Skeletal muscle tissue (tissue), 5 donors: ENCODE data around the gene ARHGAP31. TPM values are rescaled to one million over a fixed set of nuclear protein-coding genes. Genes with fewer than 3 reads are reported as not detected.

Source experiments
- H3K27ac ChIP-seq: one replicate; pipeline ENCODE4 v1.7.0; 2013; ENCODE audit warnings: mild to moderate bottlenecking, low read depth, low read length, inconsistent platforms
- H3K27me3 ChIP-seq, 3 donors: one replicate each; pipeline ENCODE4 v1.7.0; 2013; ENCODE audit warnings: low read length in 3 of 3; ENCODE audit not compliant: control insufficient read depth in 3 of 3, insufficient read depth in 3 of 3
- H3K36me3 ChIP-seq, 3 donors: one replicate each; pipeline ENCODE4 v1.7.0; 2013; ENCODE audit warnings: low read length in 3 of 3; ENCODE audit not compliant: control insufficient read depth in 3 of 3, insufficient read depth in 3 of 3
- H3K4me1 ChIP-seq, 3 donors: one replicate each; pipeline ENCODE4 v1.7.0; 2013; ENCODE audit warnings: low read length in 3 of 3, mild to moderate bottlenecking in 3 of 3; ENCODE audit not compliant: control insufficient read depth in 3 of 3, insufficient read depth in 3 of 3
- H3K4me3 ChIP-seq, 3 donors: one replicate each; pipeline ENCODE4 v1.7.0; 2013; ENCODE audit warnings: low read length in 3 of 3
- H3K9ac ChIP-seq, 3 donors: one replicate each; pipeline ENCODE4 v1.7.0; 2013; ENCODE audit warnings: low read length in 3 of 3, mild to moderate bottlenecking in 3 of 3, moderate library complexity in 2 of 3, low read depth in 1 of 3
- H3K9me3 ChIP-seq, 3 donors: one replicate each; pipeline ENCODE4 v1.7.0; 2013; ENCODE audit warnings: low read length in 3 of 3; ENCODE audit not compliant: control insufficient read depth in 3 of 3
- small RNA-seq: library from RNA; depleted of rRNA; stranded (forward); fragments of <200 nt; gene quantifications from one replicate; pipeline ENCODE3, GENCODE V24; 2014
- total RNA-seq: library from RNA; depleted of rRNA; stranded (reverse); fragments of >200 nt; gene quantifications from one replicate; pipeline ENCODE4 v1.2.3, GENCODE V29; 2014
- donor health status: Osteomylitis.

The ARHGAP31 gene
- total RNA-seq, 1 donor from 2014 or later, result 9.4 TPM

DNA sequence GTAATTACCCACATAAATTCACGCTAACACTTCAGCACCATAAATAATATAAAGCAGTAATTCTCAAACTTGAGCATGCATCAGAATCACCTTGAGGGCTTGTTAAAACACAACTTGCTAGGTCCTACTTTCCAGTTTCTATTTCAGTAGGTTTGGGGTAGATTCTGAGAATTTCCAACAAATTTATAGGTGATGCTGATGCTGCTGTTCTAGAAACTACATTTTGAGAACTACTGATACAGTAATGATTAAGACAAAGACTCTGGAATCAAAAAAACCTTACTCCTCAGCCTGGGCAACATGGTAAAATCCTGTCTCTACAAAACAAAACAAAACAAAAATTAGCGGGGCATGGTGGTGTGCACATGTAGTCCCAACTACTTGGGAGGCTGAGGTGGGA, 150.4 kb downstream of the ARHGAP31 start:
- no peaks in the 10 kb centered on the region for H3K27me3 ChIP-seq
- no peak overlapping the region for H3K4me3 ChIP-seq
- no peak overlapping the region for H3K9ac ChIP-seq
- no peaks in the 10 kb centered on the region for H3K4me1 ChIP-seq
- no peak overlapping the region for H3K27ac ChIP-seq
- H3K36me3 ChIP-seq, result peaks cover 5 to 46% (median 38%) of the 10 kb centered on the region in 3 donors
- no peaks in the 10 kb centered on the region for H3K9me3 ChIP-seq

DNA sequence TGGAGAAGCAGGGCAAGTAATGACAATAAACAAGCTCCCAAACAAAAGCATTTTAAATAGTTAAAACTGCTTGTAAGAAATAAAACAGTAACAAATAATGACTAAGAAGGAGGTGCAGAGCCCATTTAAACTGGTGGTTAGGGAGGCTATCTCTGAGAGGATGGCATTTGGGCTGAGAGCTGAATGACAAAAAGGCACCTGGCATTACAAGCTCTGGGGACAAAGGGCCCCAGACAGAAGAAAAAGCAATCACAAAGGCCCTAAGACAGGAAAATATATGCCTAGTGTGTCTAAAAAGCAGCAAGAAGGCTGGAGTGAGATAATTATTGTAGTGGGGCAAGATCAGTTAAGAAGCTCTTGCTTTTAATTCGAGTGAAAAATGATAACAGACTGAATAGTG, 159.6 kb downstream of the ARHGAP31 start:
- no peaks in the 10 kb centered on the region for H3K9me3 ChIP-seq
- H3K27ac ChIP-seq, result no peak overlapping the region
- H3K36me3 ChIP-seq, result peaks cover 17 to 57% (median 50%) of the 10 kb centered on the region in 3 donors
- H3K4me3 ChIP-seq, result no peak overlapping the region
- H3K4me1 ChIP-seq, result peaks cover 0 to 2% (median 0%) of the 10 kb centered on the region in 3 donors
- H3K27me3 ChIP-seq, result no peaks in the 10 kb centered on the region
- no peak overlapping the region for H3K9ac ChIP-seq

DNA sequence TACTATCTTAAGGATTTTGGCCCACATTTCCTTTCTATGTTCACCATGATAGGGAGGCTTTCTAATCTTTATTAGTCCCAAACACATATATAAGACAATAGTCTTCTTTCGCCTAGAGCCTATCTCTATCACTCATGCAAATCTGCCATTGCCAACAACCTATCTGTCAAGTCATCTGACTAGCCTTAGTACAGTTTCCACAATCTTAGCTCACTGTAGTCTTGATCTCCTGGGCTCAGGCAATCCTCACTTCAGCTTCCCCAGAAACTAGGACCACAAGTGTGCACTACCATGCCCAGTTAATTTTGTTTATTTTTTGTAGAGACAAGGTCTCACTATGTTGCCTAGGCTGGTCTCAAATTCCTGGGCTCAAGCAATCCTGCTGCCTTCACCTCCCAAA, 162.3 kb downstream of the ARHGAP31 start:
- Histone ChIP-seq H3K4me1 (peaks cover 0 to 2% (median 0%) of the 10 kb centered on the region in 3 donors), H3K27ac (no peak overlapping the region), H3K27me3 (no peaks in the 10 kb centered on the region), H3K9me3 (no peaks in the 10 kb centered on the region), H3K9ac (peak overlapping the region in 1 of 3 donors; percentile 21), H3K36me3 (peaks cover 12 to 64% (median 43%) of the 10 kb centered on the region in 3 donors), H3K4me3 (no peak overlapping the region)

DNA sequence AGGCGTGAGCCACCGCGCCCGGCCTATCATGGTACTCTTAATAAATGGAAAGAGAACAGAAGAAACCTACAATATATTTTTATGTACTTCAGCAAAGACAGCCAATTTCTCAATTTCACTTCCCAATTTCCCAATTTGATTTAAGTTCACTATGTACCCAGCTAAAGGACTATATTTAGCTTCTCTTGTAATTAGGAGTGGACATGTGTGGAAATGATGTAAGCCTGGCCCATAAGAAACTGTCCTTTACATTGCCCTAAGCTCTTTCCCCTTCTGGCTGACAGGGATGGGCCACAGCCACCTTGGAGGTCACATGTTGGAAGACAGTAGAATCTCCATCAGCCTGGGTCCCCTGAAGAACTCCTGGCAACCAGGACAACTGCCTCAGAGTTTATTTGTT, 163.1 kb downstream of the ARHGAP31 start:
- H3K9me3 ChIP-seq, result no peaks in the 10 kb centered on the region
- no peaks in the 10 kb centered on the region for H3K27me3 ChIP-seq
- H3K4me1 ChIP-seq, result peaks cover 4 to 6% (median 5%) of the 10 kb centered on the region in 3 donors
- H3K4me3 ChIP-seq, result no peak overlapping the region
- H3K36me3 ChIP-seq, result peaks cover 12 to 68% (median 43%) of the 10 kb centered on the region in 3 donors
- no peak overlapping the region for H3K27ac ChIP-seq
- no peak overlapping the region for H3K9ac ChIP-seq

DNA sequence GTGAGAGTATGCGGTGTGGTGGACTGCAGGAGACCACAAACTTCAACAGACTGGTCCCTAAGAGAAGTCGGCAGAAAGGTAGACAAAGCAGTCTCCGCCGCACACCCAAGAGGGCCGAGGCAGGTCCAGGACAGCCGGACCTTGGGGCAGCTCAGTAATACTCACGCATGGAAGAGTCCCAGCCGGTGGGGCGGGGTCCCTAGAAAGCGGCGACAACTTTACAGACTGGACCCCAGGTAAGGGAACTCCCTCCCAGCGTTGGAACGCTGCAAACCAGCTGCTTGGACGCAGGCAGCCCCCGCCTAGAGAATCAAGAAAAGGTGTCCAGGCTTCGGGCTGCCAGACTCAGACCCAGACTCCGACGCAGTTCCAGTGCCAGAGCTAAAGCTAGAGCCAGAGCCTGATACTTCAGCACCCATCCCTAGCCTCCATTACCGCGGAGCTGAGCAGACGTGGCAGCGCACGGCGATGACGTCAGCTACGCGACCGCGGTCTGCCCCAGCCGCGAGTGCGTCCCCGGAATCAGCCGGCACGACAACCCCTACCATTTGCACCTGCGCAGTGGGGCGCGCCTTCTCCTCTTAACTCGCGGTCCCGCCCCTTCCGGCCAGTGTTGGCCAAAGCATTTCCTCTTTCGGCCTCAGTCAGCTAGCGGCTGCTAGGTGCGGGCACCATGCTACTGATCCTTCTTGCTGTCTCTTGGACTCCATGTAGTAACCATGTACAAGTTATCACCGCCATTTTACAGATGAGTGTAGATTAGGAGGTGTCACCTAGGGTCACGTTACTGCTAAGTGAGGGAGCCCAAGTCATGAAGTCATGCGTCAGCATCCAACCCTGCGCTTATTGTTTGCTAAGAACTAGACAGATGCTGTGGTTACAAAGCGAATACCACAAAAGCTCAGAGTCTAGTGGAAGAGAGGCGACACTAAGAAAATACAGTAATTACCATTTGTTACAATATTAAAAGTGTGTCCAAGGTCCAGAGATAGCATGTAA, 169.3 kb downstream of the ARHGAP31 start, which contains the start of gene TMEM39A:
Gene TMEM39A, minus strand, starts transcription at position 445 of the 999 bp plus-strand sequence. CDS start 1,541 bp downstream, outside the sequence.
- Histone ChIP-seq H3K4me1 (peaks cover 12 to 19% (median 16%) of the 10 kb centered on the region in 3 donors), H3K4me3 (peak within 1 kb of the TSS; percentile 96 to 99 (median 97)), H3K27me3 (no peaks in the 10 kb centered on the region), H3K36me3 (peaks cover 0 to 23% (median 15%) of the 10 kb centered on the region in 3 donors), H3K27ac (peak within 1 kb of the TSS; percentile 84), H3K9me3 (no peaks in the 10 kb centered on the region), H3K9ac (peak within 1 kb of the TSS; percentile 95 to 98 (median 97))

DNA sequence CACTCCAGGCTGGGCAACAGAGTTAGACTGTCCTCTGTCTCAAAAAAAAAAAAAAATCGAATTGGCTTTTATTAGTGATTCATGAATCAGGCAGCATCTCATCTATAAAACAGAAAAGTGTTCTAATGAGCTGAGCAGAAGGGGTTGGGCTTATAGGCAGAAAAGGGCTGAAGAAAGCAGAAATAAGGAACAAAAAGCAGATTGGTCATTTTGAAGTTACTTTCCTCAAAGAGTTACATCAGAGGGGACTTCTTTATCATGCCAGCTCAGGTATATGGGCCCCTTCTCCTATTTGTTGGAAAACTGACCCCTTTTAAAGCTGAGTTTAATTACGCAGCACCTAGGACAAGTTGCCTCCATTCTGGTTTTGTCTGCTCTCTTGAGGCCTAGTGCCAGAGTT, 173.9 kb downstream of the ARHGAP31 start:
- no peaks in the 10 kb centered on the region for H3K27me3 ChIP-seq
- peak overlapping the region; percentile 89 to 92 (median 91) for H3K4me3 ChIP-seq
- peaks cover 15 to 26% (median 22%) of the 10 kb centered on the region in 3 donors for H3K4me1 ChIP-seq
- peak overlapping the region in 1 of 3 donors; percentile 77 for H3K9ac ChIP-seq
- peaks cover 13 to 20% (median 14%) of the 10 kb centered on the region in 3 donors for H3K36me3 ChIP-seq
- no peaks in the 10 kb centered on the region for H3K9me3 ChIP-seq
- peak overlapping the region; percentile 46 for H3K27ac ChIP-seq

DNA sequence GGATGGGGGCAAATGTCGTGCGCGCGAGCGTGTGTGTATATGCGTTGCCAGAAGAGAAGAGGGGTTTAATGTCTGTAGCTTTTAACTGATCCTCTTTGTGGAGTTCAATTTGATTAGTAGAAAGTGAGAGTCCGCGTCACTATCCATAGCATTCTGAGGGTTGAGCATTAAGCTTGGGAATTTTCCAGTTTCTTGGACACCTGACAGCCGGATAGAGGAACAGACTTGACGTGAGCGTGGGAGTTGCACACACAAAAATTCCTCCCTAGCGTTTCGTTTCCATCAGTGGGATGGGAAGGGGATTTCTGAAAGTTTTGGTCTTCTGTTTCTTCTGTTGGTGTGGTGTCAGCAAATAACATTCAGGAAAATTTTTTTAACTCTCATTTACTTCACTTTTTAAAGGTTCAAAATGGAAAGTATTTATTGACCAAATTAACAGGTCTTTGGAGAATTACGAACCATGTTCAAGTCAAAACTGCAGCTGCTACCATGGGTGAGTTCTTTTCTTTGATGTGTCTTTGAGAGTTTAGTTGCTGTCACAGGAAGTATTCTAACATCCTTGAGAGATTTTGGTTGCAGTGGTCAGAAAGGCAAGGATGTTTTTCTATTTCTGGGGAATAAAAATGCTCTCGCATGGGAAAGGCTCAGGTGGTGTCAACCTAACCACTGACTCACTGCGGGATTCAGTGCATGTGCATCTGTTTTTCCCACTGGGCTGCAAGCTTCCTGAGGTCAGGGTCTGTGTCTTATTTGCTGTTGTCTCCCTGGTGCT, 175.4 kb downstream of the ARHGAP31 start:
- H3K27me3 ChIP-seq, result no peaks in the 10 kb centered on the region
- peaks cover 12 to 17% (median 15%) of the 10 kb centered on the region in 3 donors for H3K4me1 ChIP-seq
- H3K27ac ChIP-seq, result peak overlapping the region; percentile 46
- peak overlapping the region; percentile 77 to 87 (median 79) for H3K9ac ChIP-seq
- peak overlapping the region; percentile 89 to 92 (median 91) for H3K4me3 ChIP-seq
- H3K36me3 ChIP-seq, result peaks cover 13 to 27% (median 19%) of the 10 kb centered on the region in 3 donors
- no peaks in the 10 kb centered on the region for H3K9me3 ChIP-seq

Small RNA genes lying within 50 kb of the gene (small RNA-seq; reads per million reads assigned to genes)
- gene RNU6-1127P, result not detected

Other genes starting within 250 kb of the ARHGAP31 start
- not detected for gene TEX55, start 148.2 kb upstream of the ARHGAP31 start, total RNA-seq
- not detected for gene UPK1B, start 120.8 kb upstream of the ARHGAP31 start, total RNA-seq
- 7.8 TPM for gene B4GALT4, start 53.5 kb upstream of the ARHGAP31 start, total RNA-seq
- gene TMEM39A, start 169.2 kb downstream of the ARHGAP31 start, total RNA-seq, result 45.9 TPM
- 6.8 TPM for gene POGLUT1, start 174.6 kb downstream of the ARHGAP31 start, total RNA-seq
- 33.9 TPM for gene TIMMDC1, start 204.2 kb downstream of the ARHGAP31 start, total RNA-seq